ENCODE measurements around the gene FBXO38.

Gene FBXO38

DNA sequence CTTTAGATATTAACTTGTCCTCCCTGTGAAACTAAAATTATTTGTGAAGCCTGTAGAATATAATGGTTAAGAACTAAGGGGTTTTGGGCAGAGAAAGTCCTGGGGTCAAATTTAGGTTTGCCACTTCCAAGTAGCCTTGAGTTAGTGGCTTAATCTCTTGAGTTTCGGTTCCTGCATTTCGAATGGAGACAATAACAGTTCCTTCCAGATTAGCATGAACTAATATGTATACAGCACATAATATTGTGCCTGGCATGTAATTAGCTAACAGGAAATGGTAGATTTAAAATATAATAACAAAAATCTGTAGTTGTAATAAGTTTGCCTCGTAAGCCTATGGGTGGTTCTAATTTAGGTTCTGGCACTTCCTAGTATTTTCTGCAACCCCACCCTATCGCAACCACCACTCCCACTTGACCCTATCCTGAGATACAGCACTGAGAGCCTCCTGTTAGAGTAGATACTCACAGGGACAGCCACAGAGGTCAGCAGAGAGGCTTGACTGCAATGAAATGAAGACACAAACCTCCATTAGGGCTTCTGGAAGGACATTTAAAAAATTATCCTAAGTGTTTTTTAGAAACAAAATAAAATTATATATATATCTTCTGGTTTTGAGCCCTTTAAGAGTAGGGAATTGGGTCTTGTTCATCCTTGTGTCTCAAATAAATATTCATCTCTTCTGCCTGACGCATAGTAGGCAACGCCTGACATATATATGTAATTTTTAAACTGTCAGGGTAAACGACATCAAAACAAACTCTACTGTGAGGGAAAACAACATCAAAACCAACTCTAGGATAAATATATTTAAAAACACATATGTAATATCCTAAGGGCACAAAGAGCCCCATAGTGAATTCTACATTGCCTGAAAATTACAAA lies 39.9 kb upstream of the FBXO38 start:
- no peak for DNase-seq (ENCODE audit: low read depth, low spot score)
- CTCF ChIA-PET, result no interaction called here
- TF ChIP-seq, protein P1, sequence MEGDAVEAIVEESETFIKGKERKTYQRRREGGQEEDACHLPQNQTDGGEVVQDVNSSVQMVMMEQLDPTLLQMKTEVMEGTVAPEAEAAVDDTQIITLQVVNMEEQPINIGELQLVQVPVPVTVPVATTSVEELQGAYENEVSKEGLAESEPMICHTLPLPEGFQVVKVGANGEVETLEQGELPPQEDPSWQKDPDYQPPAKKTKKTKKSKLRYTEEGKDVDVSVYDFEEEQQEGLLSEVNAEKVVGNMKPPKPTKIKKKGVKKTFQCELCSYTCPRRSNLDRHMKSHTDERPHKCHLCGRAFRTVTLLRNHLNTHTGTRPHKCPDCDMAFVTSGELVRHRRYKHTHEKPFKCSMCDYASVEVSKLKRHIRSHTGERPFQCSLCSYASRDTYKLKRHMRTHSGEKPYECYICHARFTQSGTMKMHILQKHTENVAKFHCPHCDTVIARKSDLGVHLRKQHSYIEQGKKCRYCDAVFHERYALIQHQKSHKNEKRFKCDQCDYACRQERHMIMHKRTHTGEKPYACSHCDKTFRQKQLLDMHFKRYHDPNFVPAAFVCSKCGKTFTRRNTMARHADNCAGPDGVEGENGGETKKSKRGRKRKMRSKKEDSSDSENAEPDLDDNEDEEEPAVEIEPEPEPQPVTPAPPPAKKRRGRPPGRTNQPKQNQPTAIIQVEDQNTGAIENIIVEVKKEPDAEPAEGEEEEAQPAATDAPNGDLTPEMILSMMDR (IDR thresholded peaks at IDR 0.05; ENCODE audit: insufficient read depth, low read length, missing control alignments), result no peak
- POLR2A ChIA-PET, result no interaction called here
- H3K4me3 ChIP-seq (ENCODE audit: low read depth, low read length), result no peak overlapping the region

DNA sequence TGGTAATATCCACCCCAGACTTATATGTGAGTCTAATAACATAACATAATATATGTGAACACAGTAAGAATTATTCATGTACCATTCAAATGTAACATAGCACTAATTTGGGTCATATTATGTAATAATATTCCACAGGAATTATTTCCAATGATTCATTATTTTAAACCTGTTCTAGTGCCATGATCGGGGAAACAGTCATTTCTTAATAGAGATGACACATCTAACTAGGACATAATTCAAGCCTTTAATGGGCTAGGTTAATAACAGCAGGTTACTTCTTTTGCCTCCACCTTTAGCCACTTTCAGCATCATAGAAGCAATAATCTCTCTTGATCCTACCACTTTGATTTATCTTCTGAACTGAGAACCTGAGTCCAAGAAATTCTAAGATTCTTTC lies 36.1 kb upstream of the FBXO38 start:
- TF ChIP-seq, protein P1 (IDR thresholded peaks at IDR 0.05; ENCODE audit: insufficient read depth, low read length, missing control alignments), result no peak
- H3K4me3 ChIP-seq (ENCODE audit: low read depth, low read length), result no peak overlapping the region
- ChIA-PET CTCF (interaction anchor here (0.6 kb wide), 1 partner anchor 168 kb away, joined by 3 read pairs; no protein-coding TSS in a partner anchor), POLR2A (no interaction called here)
- no peak for DNase-seq (ENCODE audit: low read depth, low spot score)

DNA sequence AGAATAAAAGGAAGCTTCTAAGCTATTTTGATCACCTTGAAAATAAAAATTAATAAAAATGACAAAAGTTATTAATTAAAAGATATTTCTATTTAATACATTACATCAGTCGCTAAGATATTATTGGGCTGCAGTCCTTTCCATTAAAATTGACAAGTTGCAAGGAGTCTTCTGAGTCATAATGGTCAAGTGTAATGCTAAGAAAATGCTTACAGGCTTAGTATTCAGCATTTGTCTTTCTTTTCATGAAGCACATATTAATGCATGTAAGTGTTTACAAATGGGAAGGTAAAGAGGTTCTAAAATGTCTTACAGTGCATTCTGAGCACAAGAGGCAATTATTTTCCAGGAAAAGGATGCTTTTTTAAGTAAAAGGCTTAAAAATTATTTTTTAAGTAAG lies 31.1 kb upstream of the FBXO38 start:
- POLR2A ChIA-PET, result no interaction called here

DNA sequence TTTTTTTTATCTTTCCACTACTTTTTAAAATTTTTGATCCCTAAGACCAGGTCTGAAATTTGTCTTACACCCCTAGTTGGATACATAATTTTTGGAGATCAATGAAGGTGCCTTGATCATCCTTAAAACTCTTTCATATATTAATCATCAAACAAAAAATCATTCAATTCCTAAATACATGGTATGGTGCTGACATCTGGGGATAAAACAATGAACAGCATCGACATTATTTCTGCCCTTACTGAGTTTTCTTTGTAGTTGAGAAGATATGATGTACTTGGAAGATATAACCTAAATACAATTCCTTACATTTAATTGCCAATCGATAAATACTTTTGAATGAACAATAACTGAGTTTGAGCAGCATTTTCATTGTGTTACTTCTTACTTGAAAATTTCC lies 30.1 kb upstream of the FBXO38 start:
- POLR2A ChIA-PET, result no interaction called here
- H3K4me3 ChIP-seq (ENCODE audit: low read depth, low read length), result no peak overlapping the region

More for the DNA sequence above, 31.1 kb upstream of the FBXO38 start:
- no peak for DNase-seq (ENCODE audit: low read depth, low spot score)
- CTCF ChIA-PET, result no interaction called here
- TF ChIP-seq, protein P1 (IDR thresholded peaks at IDR 0.05; ENCODE audit: insufficient read depth, low read length, missing control alignments), result no peak
- no peak overlapping the region for H3K4me3 ChIP-seq (ENCODE audit: low read depth, low read length)

DNA sequence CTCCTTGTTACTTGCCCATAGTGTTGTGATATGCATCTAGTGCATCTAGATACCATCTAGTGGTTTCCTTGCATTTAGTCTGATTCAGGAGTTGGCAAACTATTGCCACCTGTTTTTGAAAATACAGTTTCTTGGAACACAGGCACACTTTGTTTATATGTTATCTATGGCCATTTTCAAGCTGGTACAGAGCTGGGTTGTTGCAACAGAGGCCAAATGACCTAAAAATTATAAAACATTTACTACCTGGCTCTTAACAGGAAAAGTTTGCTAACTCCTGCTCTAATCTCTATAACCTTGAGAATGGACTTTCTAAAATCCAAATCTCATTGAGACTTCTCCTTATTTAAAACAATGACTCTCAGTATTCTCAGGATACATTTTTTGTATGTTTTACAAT lies 19.4 kb upstream of the FBXO38 start:
- CTCF ChIA-PET, result interaction anchor here (3.7 kb wide), 1 partner anchor 10 kb away, joined by 15 read pairs; no protein-coding TSS in a partner anchor

More for the DNA sequence above, 30.1 kb upstream of the FBXO38 start:
- TF ChIP-seq, protein P1 (IDR thresholded peaks at IDR 0.05; ENCODE audit: insufficient read depth, low read length, missing control alignments), result no peak
- no peak for DNase-seq (ENCODE audit: low read depth, low spot score)
- CTCF ChIA-PET, result no interaction called here

DNA sequence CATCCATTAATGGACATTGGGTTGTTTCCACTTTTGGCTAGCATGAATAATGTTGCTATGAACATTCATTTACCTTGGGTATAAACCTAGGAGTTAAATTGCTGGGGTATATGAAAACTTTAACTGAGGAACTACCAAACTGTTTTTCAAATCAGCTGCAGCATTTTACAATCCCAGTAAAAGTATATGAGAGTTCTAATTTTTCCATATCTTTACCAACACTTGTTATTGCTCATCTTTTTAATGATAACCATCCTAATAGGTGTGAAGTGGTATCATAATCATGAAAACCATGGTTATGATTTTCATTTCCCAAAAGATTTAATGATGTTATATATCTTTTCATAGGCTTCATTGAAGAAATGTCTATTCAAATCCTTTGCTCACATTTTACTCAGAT lies 15.5 kb upstream of the FBXO38 start:
- CTCF ChIA-PET, result no interaction called here
- no peak for DNase-seq (ENCODE audit: low read depth, low spot score)
- no peak overlapping the region for H3K4me3 ChIP-seq (ENCODE audit: low read depth, low read length)
- POLR2A ChIA-PET, result no interaction called here
- TF ChIP-seq, protein P1 (IDR thresholded peaks at IDR 0.05; ENCODE audit: insufficient read depth, low read length, missing control alignments), result no peak

More for the DNA sequence above, 19.4 kb upstream of the FBXO38 start:
- POLR2A ChIA-PET, result no interaction called here
- no peak overlapping the region for H3K4me3 ChIP-seq (ENCODE audit: low read depth, low read length)
- no peak for DNase-seq (ENCODE audit: low read depth, low spot score)
- TF ChIP-seq, protein P1 (IDR thresholded peaks at IDR 0.05; ENCODE audit: insufficient read depth, low read length, missing control alignments), result no peak
